Stimulated activated effector memory CD8-positive, alpha-beta T cell treated with anti-CD3 and anti-CD28 coated beads, Interleukin-12 subunit alpha, Interleukin-12 subunit beta, amount 100 ng/mL, for 72 hours (primary cell): ENCODE results near the gene SAMD10.
A peak's percentile ranks its signal among the peaks of the same experiment; 100 is the strongest.

Experiments used
- ATAC-seq: fragments of 150-1000 bp; cut with Tn5 transposase; 2 replicates; pipeline ENCODE4 v1.10.0; 2021
- DNase-seq, 2 donors: peaks; one replicate each; pipeline ENCODE4 v3.0.0; 2021 to 2022; ENCODE audit warnings: low spot score in 2 of 2
- H3K27ac Mint-ChIP-seq: one replicate; pipeline ENCODE4 v1.8.0; 2022; ENCODE audit warnings: mild to moderate bottlenecking, mixed read lengths
- H3K36me3 Mint-ChIP-seq: one replicate; pipeline ENCODE4 v1.8.0; 2022; ENCODE audit warnings: mild to moderate bottlenecking, mixed read lengths
- H3K4me1 Mint-ChIP-seq: one replicate; pipeline ENCODE4 v1.8.0; 2022; ENCODE audit warnings: mixed read lengths
- H3K4me3 Mint-ChIP-seq: one replicate; pipeline ENCODE4 v1.8.0; 2022; ENCODE audit warnings: mild to moderate bottlenecking, mixed read lengths
- H3K9me3 Mint-ChIP-seq: one replicate; pipeline ENCODE4 v1.8.0; 2022; ENCODE audit warnings: mixed read lengths

The SAMD10 gene

DNA sequence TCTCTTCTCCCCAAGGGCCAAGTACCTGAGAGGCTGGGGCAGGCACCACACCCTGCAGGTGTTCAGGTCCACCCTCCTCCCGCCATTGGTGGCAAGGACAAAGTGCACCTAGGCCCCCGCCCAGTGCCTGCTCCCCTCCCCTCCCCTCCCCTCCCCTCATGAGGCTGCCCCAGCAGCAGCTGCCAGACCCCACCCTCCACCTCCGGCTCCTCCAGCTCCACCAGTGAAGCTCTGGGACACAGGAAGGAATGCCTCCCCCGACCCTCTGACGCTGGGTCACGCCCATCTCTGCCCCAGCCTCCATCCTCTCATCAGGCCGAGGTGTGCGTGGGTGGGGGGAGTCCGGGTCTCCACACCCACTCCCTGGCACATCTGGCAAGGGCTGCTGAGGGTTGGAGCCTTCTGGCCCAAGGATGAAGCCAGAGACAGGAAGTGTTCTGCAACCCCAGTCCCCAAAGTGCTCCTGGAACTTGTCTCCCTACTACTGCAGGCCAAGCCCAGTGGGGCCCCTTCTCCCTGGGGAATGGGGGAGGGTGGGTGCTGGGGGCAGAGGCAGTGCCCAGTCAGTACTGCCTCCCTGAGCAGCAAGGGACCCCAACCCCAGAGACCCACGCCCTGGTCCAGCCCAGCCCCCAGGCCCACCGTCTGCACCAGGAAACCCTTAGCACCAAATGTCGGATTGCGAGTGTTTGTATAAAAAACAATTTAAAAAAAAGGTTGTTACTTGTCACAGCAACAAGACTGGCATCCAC lies 21.6 kb downstream of the SAMD10 start:
- no peak for ATAC-seq
- Mint-ChIP-seq H3K4me3 (peak overlapping the region; percentile 74), H3K27ac (peak overlapping the region; percentile 87), H3K9me3 (no peaks in the 10 kb centered on the region), H3K36me3 (peaks cover 39% of the 10 kb centered on the region), H3K4me1 (peaks cover 32% of the 10 kb centered on the region)
- no peak for DNase-seq

DNA sequence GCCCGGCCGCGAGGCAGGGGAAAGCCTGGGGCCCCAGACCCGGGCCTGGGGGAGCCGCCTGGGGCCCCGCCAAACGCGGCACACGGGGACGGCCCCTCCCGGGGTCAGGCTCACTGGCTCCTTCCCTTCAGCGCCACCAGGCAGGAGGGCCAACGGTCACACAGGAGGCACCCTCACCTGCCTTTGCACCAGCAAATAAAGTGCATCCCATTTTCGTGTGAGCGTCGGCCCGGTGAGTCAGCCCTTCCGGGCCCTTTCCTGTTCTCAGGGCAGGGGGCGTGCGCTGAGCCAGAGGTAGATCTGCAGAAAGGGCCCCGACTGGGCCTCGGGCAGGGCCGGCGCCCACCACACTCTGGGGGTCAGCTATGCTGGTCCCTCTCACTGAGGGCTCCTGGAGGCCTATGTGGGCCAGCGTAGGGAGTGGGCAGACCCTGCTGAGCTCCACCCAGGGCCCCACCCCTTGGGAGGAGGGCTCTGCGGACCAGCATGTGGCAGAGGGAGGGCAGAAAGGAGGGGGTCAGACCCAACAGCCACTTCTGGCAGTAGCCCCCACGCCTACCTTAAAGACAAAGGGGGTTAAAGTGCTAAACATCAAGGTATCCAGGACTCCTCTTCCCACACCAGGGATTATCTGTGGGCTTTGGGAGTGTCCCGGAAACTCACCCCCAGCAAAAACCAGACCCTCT lies 22.3 kb downstream of the SAMD10 start:
- H3K27ac Mint-ChIP-seq: peak overlapping the region; percentile 87
- peak overlapping the region; percentile 74 for H3K4me3 Mint-ChIP-seq
- peak; percentile 50 to 84 for DNase-seq
- H3K9me3 Mint-ChIP-seq: no peaks in the 10 kb centered on the region
- peaks cover 35% of the 10 kb centered on the region for H3K4me1 Mint-ChIP-seq
- peak; percentile 54 for ATAC-seq
- peaks cover 35% of the 10 kb centered on the region for H3K36me3 Mint-ChIP-seq

DNA sequence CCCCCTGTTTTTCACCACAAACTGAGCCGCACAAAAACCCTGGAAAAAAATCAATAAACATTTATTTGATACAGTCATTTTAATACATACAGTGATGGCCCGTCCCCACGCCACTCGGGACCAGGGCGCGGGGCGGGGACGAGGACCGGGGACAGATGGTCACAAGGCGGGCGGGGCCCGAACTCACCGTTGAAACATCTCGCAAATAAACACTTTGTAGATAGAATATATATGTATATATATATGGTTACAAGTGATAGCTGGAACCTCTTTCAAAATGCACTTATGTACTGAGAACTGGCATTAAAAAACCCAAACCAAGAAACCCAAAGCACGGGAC lies 22.8 kb downstream of the SAMD10 start:
- peaks cover 32% of the 10 kb centered on the region for H3K36me3 Mint-ChIP-seq
- peak overlapping the region; percentile 87 for H3K27ac Mint-ChIP-seq
- ATAC-seq: peak; percentile 6
- H3K4me1 Mint-ChIP-seq: peaks cover 35% of the 10 kb centered on the region
- H3K9me3 Mint-ChIP-seq: no peaks in the 10 kb centered on the region
- peak in 1 of 2 donors; percentile 28 for DNase-seq
- H3K4me3 Mint-ChIP-seq: peak overlapping the region; percentile 74

DNA sequence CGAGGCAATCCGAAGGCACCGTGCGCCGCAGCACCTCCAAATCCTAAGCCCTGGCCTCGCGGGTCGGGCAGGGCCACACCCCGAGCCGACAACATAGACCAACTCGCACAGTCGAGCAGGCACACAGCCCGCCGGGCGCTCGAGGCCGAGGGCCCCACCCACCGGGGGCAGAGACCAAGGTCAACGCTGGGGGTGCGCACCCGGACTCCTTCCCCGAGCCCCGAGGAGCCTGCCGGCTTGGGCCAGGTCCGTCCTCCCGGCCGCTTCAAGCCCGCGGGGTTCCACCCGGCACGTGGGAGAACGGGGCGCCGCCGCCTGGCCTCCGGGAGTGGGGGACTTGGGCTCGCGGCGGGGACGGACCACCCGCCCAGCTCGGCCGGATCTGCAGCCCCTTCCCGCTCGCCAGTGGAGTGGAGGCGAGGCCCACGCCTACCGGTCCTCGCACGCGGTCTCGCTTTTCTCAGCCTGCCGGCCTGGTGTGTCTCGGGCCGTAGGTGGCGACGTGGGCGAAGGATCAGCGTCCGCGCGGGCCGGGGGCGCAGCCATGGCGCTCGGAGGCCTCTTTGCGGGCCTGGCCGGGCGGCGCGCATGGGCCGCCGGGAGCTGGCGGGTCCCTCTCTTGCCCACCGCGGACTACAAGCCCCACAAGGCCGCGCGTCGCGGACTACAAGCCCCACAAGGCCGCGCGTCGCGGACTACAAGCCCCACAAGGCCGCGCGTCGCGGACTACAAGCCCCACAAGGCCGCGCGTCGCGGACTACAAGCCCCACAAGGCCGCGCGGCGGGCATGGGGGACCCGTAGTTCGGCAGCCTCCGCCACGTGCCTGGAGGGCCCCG lies 23.4 kb downstream of the SAMD10 start, which contains the start of gene UCKL1:
UCKL1 (minus strand) TSS at position 590 of the 837 bp plus-strand sequence; CDS start at position 546, 44 bp downstream.
- Mint-ChIP-seq H3K4me1 (peaks cover 35% of the 10 kb centered on the region), H3K9me3 (no peaks in the 10 kb centered on the region), H3K36me3 (peaks cover 27% of the 10 kb centered on the region), H3K4me3 (peak within 1 kb of the TSS; percentile 74), H3K27ac (peak within 1 kb of the TSS; percentile 87)
- DNase-seq (peak; percentile 81 to 92), ATAC-seq (peak; percentile 87)

DNA sequence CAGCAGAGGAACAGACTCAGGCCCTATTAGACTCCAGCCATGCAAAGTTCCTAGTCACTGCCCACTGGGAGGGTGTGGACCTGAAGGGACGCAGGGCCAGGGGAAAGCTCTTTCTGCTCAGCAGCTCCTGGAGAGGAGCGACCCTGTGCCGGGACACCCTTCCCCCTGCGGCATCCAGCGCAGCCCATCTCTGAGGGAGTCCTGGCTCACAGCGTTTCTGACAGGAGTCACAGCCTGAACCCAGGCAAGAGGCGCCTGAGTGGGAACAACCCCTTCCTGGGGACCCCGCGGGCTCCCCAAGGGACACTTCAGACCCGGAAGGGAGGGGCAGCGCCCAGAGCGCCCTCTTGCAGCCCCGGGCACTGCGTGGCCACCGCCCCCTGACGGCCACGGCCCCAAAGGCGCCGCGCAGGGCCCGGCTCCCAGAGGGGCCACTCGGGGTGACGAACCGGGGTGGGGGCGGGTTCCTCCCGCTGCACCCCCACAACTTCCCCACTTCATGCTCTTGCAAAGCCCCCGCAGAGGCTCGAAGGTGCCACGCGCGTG lies 24.1 kb downstream of the SAMD10 start:
- no peak for DNase-seq
- peak overlapping the region; percentile 87 for H3K27ac Mint-ChIP-seq
- H3K36me3 Mint-ChIP-seq: peaks cover 27% of the 10 kb centered on the region

DNA sequence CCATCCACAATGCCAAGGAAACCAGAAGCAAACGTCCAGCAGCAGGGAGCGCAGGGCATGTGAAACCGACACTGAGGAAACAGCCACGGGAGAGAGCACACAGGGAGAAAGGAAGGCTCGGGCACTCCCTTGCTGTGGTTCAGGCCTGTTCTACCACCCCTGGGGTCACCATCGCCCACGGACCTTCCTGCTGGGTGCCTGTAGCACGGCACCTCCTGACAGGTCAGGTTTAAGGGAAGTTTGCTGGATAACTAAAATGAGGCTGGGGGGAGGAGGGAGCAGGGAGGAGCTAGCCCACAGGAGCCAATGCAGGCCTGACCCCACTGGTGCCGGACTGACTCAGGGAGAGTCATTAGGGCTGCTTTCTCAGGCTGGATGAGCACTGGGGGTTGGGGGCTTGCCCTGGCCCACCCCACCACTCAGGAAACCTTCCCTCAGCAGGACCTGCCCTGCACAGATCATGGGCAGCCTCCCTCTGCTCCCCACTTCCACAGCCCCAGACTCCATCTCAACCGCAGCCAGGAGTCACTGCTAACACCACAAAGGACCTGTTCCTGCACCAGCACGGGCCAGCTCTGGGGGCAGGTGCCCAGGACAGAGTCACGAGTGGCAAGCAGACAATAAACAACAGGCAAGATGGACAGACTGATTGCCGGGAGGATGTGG lies 25.5 kb downstream of the SAMD10 start:
- ATAC-seq (no peak), DNase-seq (no peak)
- H3K9me3 Mint-ChIP-seq: no peaks in the 10 kb centered on the region
- H3K4me1 Mint-ChIP-seq: peaks cover 46% of the 10 kb centered on the region
- H3K27ac Mint-ChIP-seq: peak overlapping the region; percentile 84
- peak overlapping the region; percentile 74 for H3K4me3 Mint-ChIP-seq
- peaks cover 41% of the 10 kb centered on the region for H3K36me3 Mint-ChIP-seq

More for the DNA sequence above, 24.1 kb downstream of the SAMD10 start:
- H3K4me1 Mint-ChIP-seq: peaks cover 35% of the 10 kb centered on the region
- peak overlapping the region; percentile 74 for H3K4me3 Mint-ChIP-seq
- no peaks in the 10 kb centered on the region for H3K9me3 Mint-ChIP-seq
- ATAC-seq: peak; percentile 11

DNA sequence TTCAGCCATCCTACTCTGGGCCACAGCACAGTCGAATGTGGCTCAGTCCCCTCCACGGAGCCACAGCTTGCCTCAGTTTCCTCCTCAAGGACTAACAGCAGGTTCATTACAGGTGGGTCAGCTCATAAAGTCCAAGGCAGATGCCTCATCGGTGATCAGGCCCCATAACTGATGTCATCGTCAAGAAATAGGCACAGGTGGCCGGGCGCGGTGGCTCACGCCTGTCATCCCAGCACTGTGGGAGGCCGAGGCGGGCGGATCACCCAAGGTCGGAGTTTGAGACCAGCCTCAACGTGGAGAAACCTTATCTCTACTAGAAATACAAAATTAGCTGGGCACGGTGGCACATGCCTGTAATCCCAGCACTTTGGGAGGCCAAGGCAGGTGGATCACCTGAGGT lies 26.7 kb downstream of the SAMD10 start:
- ATAC-seq (no peak), DNase-seq (no peak)
- Mint-ChIP-seq H3K4me3 (no peak overlapping the region), H3K27ac (no peak overlapping the region), H3K9me3 (no peaks in the 10 kb centered on the region), H3K36me3 (peaks cover 51% of the 10 kb centered on the region), H3K4me1 (peaks cover 54% of the 10 kb centered on the region)

DNA sequence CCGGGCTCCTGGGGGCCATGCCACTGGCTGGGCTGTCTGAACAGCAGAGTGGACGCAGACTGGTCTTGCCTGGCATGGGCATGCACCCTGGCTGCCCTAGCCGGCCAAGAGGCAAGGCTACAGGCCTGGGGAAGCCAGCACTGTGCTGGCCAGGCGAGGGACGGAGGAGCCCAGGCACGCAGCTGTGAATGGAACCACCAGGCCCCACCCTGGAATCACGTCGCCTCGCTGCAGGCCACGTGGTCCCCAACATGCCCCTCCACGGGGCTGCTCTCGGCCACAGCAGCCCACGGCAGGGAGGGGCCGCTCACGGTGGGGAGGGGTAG lies 27.3 kb downstream of the SAMD10 start:
- no peak for DNase-seq
- ATAC-seq: no peak
- Mint-ChIP-seq H3K4me1 (peaks cover 54% of the 10 kb centered on the region), H3K4me3 (no peak overlapping the region), H3K9me3 (no peaks in the 10 kb centered on the region), H3K36me3 (peaks cover 56% of the 10 kb centered on the region), H3K27ac (no peak overlapping the region)

DNA sequence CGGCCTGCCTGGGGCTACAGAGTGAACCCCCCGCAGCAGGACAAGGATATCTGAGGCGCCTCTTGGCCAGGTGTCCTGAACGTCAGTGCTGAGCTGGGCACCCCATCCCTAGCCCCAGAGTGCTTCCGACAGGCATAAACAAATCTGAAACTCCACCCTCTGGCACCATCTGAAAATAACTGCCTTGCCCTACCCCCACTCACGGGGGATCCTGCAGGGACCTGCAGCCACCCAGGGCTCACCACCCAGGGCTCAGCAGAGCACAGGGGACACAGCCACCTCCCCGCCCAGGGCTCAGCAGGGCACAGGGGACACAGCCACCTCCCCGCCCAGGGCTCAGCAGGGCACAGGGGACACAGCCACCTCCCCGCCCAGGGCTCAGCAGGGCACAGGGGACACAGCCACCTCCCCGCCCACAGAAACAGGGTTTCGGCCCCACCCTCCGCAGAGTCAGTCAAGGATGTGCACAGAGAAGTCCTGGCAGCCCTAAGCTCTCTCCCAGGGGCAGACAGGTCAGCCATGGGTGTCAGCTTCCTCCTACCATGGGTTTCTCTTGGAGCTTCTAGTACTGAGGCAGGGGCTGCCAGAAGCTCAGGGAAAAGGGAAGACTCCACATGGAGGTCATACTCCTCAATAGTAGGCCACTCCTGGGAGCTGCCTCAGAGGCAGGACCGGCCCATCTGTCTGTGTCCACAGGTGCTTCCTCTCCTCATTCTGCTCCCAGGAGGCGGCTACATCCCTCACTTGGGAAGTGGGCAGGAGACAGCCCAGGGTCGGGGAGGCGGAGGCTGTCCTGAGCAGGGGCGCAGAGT lies 27.8 kb downstream of the SAMD10 start:
- ATAC-seq: no peak
- peaks cover 56% of the 10 kb centered on the region for H3K4me1 Mint-ChIP-seq
- H3K4me3 Mint-ChIP-seq: no peak overlapping the region
- H3K27ac Mint-ChIP-seq: no peak overlapping the region
- H3K9me3 Mint-ChIP-seq: no peaks in the 10 kb centered on the region
- peaks cover 55% of the 10 kb centered on the region for H3K36me3 Mint-ChIP-seq
- no peak for DNase-seq

DNA sequence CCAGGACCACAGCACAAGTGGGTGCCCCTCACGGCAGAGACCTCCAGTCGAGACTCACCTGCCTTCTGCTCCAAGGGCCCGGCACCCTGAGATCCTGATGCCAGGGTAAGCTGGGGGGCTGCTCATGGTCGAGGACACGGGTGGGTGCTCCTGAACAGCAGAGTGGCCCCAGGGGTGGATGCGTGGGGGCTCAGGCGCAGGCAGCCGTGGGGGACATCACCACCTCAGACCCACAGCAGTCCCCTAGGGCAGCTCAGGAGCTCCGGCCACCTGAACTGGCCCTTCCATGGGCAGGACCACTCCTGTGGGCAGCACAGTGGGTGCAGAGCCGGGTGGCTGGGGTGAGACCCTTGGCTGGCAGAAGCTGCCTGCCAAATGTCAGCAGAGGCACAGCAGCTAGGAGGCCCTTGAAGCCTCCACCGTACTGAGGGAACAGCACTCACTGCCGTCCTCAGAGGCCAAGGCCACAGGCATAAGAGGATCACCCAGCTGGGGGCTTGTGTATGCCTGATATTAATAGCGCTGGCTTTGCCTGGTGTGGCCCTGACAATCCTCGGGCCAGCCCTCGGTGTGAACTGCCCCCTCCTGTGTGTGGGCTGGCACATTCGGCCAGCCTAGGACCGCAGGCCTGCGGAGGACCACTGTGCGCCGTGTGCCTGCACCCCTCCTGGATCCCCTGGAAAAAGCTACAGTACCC lies 28.6 kb downstream of the SAMD10 start:
- Mint-ChIP-seq H3K36me3 (peaks cover 57% of the 10 kb centered on the region), H3K27ac (no peak overlapping the region), H3K4me1 (peaks cover 57% of the 10 kb centered on the region), H3K4me3 (no peak overlapping the region), H3K9me3 (no peaks in the 10 kb centered on the region)
- DNase-seq (no peak), ATAC-seq (no peak)

DNA sequence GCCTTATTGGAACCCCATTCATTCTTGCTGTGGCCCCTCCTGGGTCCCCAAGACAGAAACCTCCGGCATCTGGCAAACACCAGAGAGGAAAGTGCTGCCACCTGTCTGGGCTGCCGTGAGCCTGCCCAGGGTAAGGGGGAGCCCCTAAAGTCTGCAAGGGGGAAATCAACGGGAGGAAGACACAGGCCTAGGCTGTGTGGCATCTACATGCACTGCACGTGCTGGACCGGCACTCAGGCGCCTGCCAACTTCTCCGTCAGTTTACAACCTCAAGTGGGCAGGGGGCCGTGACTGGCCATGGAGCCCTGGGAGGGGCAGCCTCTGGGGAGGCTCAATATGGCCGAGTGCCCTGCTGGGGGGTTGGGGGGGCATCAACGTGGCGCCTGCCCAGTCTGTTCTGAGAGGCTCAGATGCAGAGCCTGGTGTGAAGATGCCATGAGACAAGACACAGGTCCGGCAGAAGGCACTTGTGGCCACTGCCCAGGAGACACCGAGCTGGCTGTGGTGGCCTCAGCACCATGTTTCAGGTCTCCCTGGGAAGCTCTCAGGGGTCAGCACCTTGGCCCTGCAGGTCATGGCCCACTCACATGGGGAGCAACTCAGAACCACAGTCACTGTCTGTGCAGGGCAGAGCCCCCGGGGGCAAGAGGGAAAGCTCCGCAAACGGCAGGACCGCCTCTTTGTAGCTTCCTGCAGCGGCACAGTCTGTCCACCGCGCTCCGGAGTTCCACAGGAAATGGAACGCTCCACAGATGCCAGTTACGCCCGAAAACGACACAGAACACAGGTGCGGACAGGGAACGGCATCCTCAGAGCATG lies 31.6 kb downstream of the SAMD10 start:
- Mint-ChIP-seq H3K4me3 (peak overlapping the region; percentile 72), H3K27ac (peak overlapping the region; percentile 93), H3K4me1 (peaks cover 48% of the 10 kb centered on the region), H3K36me3 (peaks cover 63% of the 10 kb centered on the region), H3K9me3 (no peaks in the 10 kb centered on the region)
- DNase-seq: no peak
- peak; percentile 15 for ATAC-seq

DNA sequence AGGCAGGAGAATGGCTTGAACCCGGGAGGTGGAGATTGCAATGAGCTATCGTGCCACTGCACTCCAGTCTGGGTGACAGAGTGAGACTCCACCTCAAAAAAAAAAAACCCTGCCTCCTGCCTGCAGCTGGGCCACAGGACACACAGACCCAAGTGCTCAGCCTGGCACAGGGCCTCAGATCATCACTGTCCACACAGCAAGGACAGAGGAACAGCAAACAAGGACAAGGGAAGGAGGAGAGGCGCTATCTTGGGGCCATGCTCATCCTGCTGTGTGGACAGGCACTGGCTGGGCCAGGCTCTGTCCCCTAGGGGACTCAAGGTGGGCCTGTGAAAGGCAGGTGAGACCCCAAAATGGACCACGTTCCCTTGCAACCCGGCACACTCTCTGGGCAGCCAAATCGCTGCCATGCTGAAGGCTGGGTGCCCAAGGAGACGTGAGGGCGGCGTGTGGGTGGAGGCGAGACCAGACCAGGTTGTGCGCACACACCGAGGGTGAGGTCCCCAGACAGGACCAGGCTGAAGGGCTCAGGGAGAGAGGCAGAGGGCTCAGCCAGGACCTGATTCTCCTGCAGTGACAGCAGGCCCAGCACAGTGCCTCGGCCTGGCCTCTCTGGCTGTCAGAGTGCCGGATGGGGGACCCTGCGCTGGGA lies 32.3 kb downstream of the SAMD10 start:
- Mint-ChIP-seq H3K36me3 (peaks cover 68% of the 10 kb centered on the region), H3K4me1 (peaks cover 49% of the 10 kb centered on the region), H3K4me3 (peak overlapping the region; percentile 72), H3K9me3 (no peaks in the 10 kb centered on the region), H3K27ac (peak overlapping the region; percentile 93)
- DNase-seq (no peak), ATAC-seq (no peak)
